ENCODE measurements around the gene CEBPE. TPM values are rescaled to one million over a fixed set of nuclear protein-coding genes. Genes with fewer than 3 reads are reported as not detected.
A peak's percentile ranks its signal among the peaks of the same experiment; 100 is the strongest.

The CEBPE gene
- total RNA-seq, 1 experiment from 2014 or later: not detected

- H3K4me2 ChIP-seq (ENCODE audit: low read length): peak overlapping the region; percentile 43
- RAD21 ChIA-PET (ENCODE audit: low non-redundant PET in 1 of 2, low total read pairs in 2 of 2, uncharacterized antibody in 2 of 2, unreplicated experiment in 2 of 2): interaction anchor here (0.6 to 1.2 kb wide), 11 partner anchors 11 to 86 kb away, joined by 3 to 5 read pairs (median 3); partner anchors contain the start of genes ACIN1 (in 2 of the 2), C14orf119 (in 1 of the 2) and CDH24 (in 1 of the 2)
- H3K9me2 ChIP-seq (ENCODE audit: insufficient read depth): no peaks in the 10 kb centered on the region
- H3K9ac ChIP-seq (ENCODE audit: low read length): peak overlapping the region; percentile 31; the same call in 1 of the 2 replicates
- CTCF ChIA-PET: interaction anchor here (0.5 to 1.8 kb wide), 49 partner anchors 9 to 512 kb away, joined by 3 to 64 read pairs (median 5); partner anchors contain the start of genes ACIN1, AJUBA, C14orf119 and CDH24
- H3K27ac ChIP-seq (ENCODE audit: low read depth, low read length): peak overlapping the region; percentile 54
- TF ChIP-seq SP1 (IDR thresholded peaks at IDR 0.05; ENCODE audit: low read depth) (no peak), RAD21 (IDR thresholded peaks at IDR 0.05; ENCODE audit: low read depth) (peak; percentile 80), ATF3 (IDR thresholded peaks at IDR 0.05) (no peak), CEBPB (IDR thresholded peaks at IDR 0.05; ENCODE audit: low read depth) (no peak), MAX (IDR thresholded peaks at IDR 0.05) (0 out of 2 replicates have a peak, but pooled peaks have one; percentile 37), EZH2phosphoT487 (IDR thresholded peaks at IDR 0.05; ENCODE audit: borderline replicate concordance) (no peak), ZBTB33 (IDR thresholded peaks at IDR 0.05; ENCODE audit: extremely low read depth, insufficient replicate concordance, low read length) (no peak), ELF1 (IDR thresholded peaks at IDR 0.05; ENCODE audit: borderline replicate concordance, low read depth) (no peak), POLR2AphosphoS5 (IDR thresholded peaks at IDR 0.05; ENCODE audit: low read depth, low read length) (0 out of 2 replicates have a peak, but pooled peaks have one; percentile 17), FOSL1 (IDR thresholded peaks at IDR 0.05; ENCODE audit: low read depth) (no peak), CTCF (IDR thresholded peaks at IDR 0.05 in 2 of 3, conservative IDR thresholded peaks at IDR 0.05 in 1 of 3; ENCODE audit: borderline replicate concordance in 1 of 3, insufficient read depth in 1 of 3, low read depth in 2 of 3, low read length in 2 of 3) (peak; percentile 99 to 100 (median 99)), CBX3 (IDR thresholded peaks at IDR 0.05; ENCODE audit: low read depth) (no peak), JUND (IDR thresholded peaks at IDR 0.05) (no peak), YY1 (IDR thresholded peaks at IDR 0.05; ENCODE audit: extremely low read depth, insufficient replicate concordance, low read depth, low read length) (peak; percentile 20), REST (IDR thresholded peaks at IDR 0.05; ENCODE audit: low read depth) (no peak)
- peak; percentile 76 for ATAC-seq
- intact Hi-C loops (cut with micrococcal nuclease): loop anchor here (1.0 to 2.0 kb wide), 2 partner anchors 26 to 40 kb away; partner anchors contain the start of genes ACIN1 and C14orf119
- no peak overlapping the region for H2AFZ ChIP-seq (ENCODE audit: low read depth, low read length, poor library complexity, severe bottlenecking)
- peaks cover 66% of the 10 kb centered on the region for H3K79me2 ChIP-seq (ENCODE audit: insufficient read depth, low read length)
- H3K27me3 ChIP-seq (ENCODE audit: insufficient read depth, low read length): no peaks in the 10 kb centered on the region
- POLR2A ChIA-PET: interaction anchor here (0.8 to 1.9 kb wide), 7 partner anchors 10 to 238 kb away, joined by 3 to 19 read pairs (median 5); partner anchors contain the start of genes ACIN1, BCL2L2 and C14orf119
- peaks cover 29 to 36% of the 10 kb centered on the region in 2 experiments for H3K4me1 ChIP-seq (ENCODE audit: control insufficient read depth in 1 of 2, insufficient read depth in 2 of 2, low read length in 2 of 2)
- no peaks in the 10 kb centered on the region for H4K20me1 ChIP-seq (ENCODE audit: insufficient read depth)
- no peak overlapping the region for H3K4me3 ChIP-seq (replicated peaks in 1 of 2; ENCODE audit: low read depth in 1 of 2, low read length in 2 of 2)
- no peaks in the 10 kb centered on the region for H3K9me3 ChIP-seq (ENCODE audit: control insufficient read depth in 1 of 2, insufficient read depth in 1 of 2, low read depth in 1 of 2, low read length in 2 of 2)
- BruUV-seq (replicated peaks): TSS peak; percentile 4
- H3K36me3 ChIP-seq (ENCODE audit: control insufficient read depth in 1 of 2, insufficient read depth in 2 of 2, low read length in 2 of 2): peaks cover 37 to 54% of the 10 kb centered on the region in 2 experiments
- peak; percentile 88 for DNase-seq (ENCODE audit: low read depth, low spot score)
These were observed 50.2 kb downstream of the CEBPE start for GRCh38 chr14:23068789-23069412.
